Glutamatergic neuron (in vitro differentiated cells): Measurements from ENCODE around the gene LIF. TPM values are rescaled to one million over a fixed set of nuclear protein-coding genes. Genes with fewer than 3 reads are reported as not detected.

Experiments
- DNase-seq: peaks from one replicate; pipeline ENCODE4 v3.0.0; 2022
- H3K27ac Mint-ChIP-seq: one replicate; pipeline ENCODE4 v1.8.0; 2020; ENCODE audit warnings: mild to moderate bottlenecking, mixed read lengths, inconsistent platforms; ENCODE audit not compliant: unreplicated experiment
- H3K27me3 Mint-ChIP-seq: one replicate; pipeline ENCODE4 v1.8.0; 2020; ENCODE audit warnings: mild to moderate bottlenecking, moderate library complexity, mixed read lengths, inconsistent platforms; ENCODE audit not compliant: unreplicated experiment
- H3K36me3 Mint-ChIP-seq: one replicate; pipeline ENCODE4 v1.8.0; 2020; ENCODE audit warnings: mild to moderate bottlenecking, mixed read lengths, inconsistent platforms; ENCODE audit not compliant: unreplicated experiment
- H3K4me1 Mint-ChIP-seq: one replicate; pipeline ENCODE4 v1.8.0; 2020; ENCODE audit warnings: mild to moderate bottlenecking, low read depth, mixed read lengths, inconsistent platforms; ENCODE audit not compliant: unreplicated experiment
- H3K4me3 Mint-ChIP-seq: one replicate; pipeline ENCODE4 v1.8.0; 2020; ENCODE audit warnings: mild to moderate bottlenecking, mixed read lengths, inconsistent platforms; ENCODE audit not compliant: unreplicated experiment
- H3K9me3 Mint-ChIP-seq: one replicate; pipeline ENCODE4 v1.8.0; 2020; ENCODE audit warnings: mild to moderate bottlenecking, moderate library complexity, mixed read lengths, inconsistent platforms; ENCODE audit not compliant: unreplicated experiment
- total RNA-seq: library from RNA; stranded (reverse); fragmentation: NEBNext Ultra II Directional; extraction: Animal tissue kit (Norgen Biotek cat#: 25700); gene quantifications from one replicate; pipeline ENCODE4 v1.2.1, GENCODE V29; 2021; ENCODE audit not compliant: unreplicated experiment
- TF ChIP-seq, protein P1 (sequence below): fragments of 200-600 bp; sonication (generic); IDR thresholded peaks from one replicate; pipeline ENCODE4 v1.5.0; 2021; ENCODE audit not compliant: partially characterized antibody, unreplicated experiment

LIF gene
- total RNA-seq, 1 donor from 2014 or later, result 0.29 TPM

DNA sequence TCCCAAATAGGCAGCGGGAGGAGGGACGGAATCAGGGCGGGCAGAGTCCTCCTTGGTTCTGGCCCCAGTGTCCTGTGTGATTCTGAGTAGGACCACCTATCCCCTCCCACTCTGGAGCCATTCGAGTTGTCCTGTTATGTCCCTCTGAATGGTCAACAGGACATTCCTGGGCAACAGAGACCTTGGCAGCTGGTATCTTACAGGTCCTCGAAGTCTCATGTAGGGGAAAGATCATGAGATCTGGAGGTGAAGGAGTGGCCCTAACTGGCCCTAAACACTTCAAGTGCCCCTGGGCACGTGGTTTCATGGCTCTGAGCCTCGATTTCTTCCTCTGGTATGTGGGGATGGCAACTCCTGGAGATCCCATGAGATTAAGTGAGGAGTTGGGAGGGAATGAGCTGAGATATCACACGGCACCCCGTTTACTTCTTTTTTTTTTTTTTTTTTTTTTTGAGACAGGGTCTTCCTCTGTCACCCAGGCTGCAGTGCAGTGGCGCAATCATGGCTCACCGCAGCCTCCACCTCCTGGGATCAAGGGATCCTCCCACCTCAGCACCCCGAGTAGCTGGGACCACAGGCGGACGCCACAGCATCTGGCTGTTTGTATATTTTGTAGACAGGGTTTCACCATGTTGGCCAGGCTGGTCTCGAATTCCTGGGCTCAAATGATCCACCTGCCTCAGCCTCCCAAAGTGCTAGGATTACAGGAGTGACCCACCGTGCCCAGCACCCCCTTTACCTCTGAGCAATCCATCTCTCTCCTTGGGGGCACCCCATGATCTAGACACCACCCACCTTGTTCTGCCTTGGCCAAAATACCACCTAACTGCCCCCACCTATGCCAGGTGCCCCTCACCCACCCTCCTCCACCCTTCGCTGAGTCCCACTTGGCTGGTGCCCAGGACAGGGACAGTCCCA lies 6.8 kb downstream of the LIF start:
- peaks cover 5% of the 10 kb centered on the region for H3K27me3 Mint-ChIP-seq
- H3K9me3 Mint-ChIP-seq, result no peaks in the 10 kb centered on the region
- H3K4me1 Mint-ChIP-seq, result peaks cover 15% of the 10 kb centered on the region
- no peak for DNase-seq
- H3K27ac Mint-ChIP-seq, result no peak overlapping the region
- H3K36me3 Mint-ChIP-seq, result no peaks in the 10 kb centered on the region
- TF ChIP-seq, protein P1, sequence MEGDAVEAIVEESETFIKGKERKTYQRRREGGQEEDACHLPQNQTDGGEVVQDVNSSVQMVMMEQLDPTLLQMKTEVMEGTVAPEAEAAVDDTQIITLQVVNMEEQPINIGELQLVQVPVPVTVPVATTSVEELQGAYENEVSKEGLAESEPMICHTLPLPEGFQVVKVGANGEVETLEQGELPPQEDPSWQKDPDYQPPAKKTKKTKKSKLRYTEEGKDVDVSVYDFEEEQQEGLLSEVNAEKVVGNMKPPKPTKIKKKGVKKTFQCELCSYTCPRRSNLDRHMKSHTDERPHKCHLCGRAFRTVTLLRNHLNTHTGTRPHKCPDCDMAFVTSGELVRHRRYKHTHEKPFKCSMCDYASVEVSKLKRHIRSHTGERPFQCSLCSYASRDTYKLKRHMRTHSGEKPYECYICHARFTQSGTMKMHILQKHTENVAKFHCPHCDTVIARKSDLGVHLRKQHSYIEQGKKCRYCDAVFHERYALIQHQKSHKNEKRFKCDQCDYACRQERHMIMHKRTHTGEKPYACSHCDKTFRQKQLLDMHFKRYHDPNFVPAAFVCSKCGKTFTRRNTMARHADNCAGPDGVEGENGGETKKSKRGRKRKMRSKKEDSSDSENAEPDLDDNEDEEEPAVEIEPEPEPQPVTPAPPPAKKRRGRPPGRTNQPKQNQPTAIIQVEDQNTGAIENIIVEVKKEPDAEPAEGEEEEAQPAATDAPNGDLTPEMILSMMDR, result no peak
- no peak overlapping the region for H3K4me3 Mint-ChIP-seq

DNA sequence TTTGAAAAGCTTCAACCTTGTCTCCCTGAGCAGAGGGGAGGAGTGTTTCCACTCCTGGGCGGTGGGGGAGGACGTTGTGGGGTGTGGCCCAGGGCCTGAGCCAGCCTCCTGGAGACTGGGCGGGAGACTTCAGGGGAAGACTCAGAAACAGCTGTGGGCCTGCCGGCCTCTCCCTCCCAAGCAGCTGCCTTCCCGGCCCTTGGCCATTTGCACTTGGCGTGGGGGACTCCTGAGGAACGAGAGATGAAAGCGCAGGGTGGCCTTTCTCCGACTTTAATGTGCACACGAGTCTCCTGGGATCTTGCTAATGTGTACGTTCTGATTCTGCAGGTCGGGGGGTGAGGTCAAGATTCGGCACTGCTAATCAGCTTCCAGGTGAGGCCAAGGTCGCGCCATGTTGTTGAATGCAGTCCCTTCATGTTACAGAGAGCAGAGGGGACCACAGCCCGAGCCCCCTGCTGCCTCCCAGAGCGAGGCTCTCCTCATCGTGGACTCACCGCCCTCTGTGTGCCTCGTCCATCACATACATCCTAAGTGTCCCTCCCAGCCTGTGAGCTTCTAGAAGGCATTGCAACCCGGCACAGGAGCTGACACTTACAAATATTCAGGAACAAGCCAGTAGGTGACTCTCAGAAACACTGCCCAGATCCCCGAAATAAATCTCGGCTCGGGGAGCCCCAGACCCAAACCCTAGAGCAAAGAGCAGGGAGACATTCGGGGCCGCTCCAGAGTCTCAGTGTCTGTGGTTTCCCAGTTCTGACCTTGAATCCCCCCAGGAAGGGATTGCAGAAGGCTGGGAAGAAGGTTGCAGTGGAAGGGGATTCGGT lies 7.7 kb downstream of the LIF start:
- DNase-seq, result no peak
- H3K27me3 Mint-ChIP-seq, result peaks cover 5% of the 10 kb centered on the region
- TF ChIP-seq, protein P1, result no peak
- H3K4me1 Mint-ChIP-seq, result peaks cover 18% of the 10 kb centered on the region
- no peaks in the 10 kb centered on the region for H3K9me3 Mint-ChIP-seq
- H3K36me3 Mint-ChIP-seq, result no peaks in the 10 kb centered on the region
- H3K27ac Mint-ChIP-seq, result peak overlapping the region; percentile 39
- H3K4me3 Mint-ChIP-seq, result no peak overlapping the region

DNA sequence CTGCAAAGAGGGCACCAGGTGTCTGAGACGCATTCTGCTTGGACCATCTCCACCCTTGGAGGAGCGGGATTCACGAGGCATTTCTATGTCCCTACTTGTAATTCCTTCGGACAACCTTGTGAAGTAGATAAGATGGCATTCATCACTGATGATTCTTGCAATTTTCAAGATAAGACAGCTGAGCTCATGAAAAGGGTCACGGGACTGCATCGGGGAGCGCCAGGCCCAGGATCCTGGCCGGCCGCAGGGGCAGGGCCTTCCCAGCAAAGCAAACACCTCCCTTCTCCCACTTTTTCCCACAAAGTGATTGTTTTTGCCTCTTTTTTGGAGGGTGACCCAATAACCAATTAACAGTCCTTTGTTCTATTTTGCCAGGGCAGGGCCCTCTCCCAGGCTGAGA lies 8.4 kb downstream of the LIF start:
- H3K4me1 Mint-ChIP-seq, result peaks cover 18% of the 10 kb centered on the region
- H3K9me3 Mint-ChIP-seq, result no peaks in the 10 kb centered on the region
- DNase-seq, result no peak
- H3K4me3 Mint-ChIP-seq, result no peak overlapping the region
- peaks cover 5% of the 10 kb centered on the region for H3K27me3 Mint-ChIP-seq
- H3K36me3 Mint-ChIP-seq, result no peaks in the 10 kb centered on the region
- H3K27ac Mint-ChIP-seq, result no peak overlapping the region
- TF ChIP-seq, protein P1, result no peak

DNA sequence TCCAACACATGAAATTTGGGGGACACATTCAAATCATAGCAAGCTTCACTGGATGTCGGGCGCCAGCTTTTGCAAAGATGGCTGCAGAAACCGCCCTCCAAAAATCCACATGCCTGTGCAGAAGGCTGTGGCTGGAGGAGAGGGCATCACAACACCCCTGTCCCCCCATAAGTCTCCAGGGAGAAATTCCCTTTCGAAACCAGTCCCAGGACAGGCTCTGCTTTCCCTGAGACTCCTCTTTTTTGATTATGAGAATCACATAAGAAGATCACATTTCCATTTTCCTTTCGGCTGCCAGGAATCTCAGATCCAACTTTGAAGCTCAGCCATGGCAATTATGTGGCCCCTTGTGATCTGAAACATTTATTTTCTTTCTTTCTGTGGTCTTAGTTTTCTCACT lies 9.7 kb downstream of the LIF start:
- peaks cover 18% of the 10 kb centered on the region for H3K4me1 Mint-ChIP-seq

More for the DNA sequence above, 9.7 kb downstream of the LIF start:
- Mint-ChIP-seq H3K27ac (no peak overlapping the region), H3K4me3 (no peak overlapping the region), H3K9me3 (no peaks in the 10 kb centered on the region), H3K36me3 (no peaks in the 10 kb centered on the region), H3K27me3 (peaks cover 5% of the 10 kb centered on the region)
- TF ChIP-seq, protein P1, result no peak
- no peak for DNase-seq
